Esophagus muscularis mucosa (tissue), 3 donors: ENCODE measurements around the gene GFI1B.

Source experiments
- POLR2A ChIP-seq: fragments of 450-650 bp; IDR thresholded peaks from one replicate; pipeline ENCODE4 v1.6.1; 2017; ENCODE audit warnings: antibody characterized with exemption, moderate library complexity, mild to moderate bottlenecking, low read depth
- POLR2AphosphoS5 ChIP-seq, 2 donors: sonication (generic); formaldehyde crosslinking; IDR thresholded peaks; one replicate each; pipeline ENCODE4 v1.6.1; 2017; ENCODE audit warnings: antibody characterized with exemption in 2 of 2
- TF ChIP-seq, protein P1 (sequence below), 3 experiments: fragments of 200-600 bp in 2 of 3; fragments of 450-650 bp in 1 of 3; sonication (generic) in 2 of 3; IDR thresholded peaks; one replicate each; pipeline ENCODE4 v1.5.1; 2017 to 2019; ENCODE audit warnings: antibody characterized with exemption in 3 of 3, mild to moderate bottlenecking in 2 of 3, moderate library complexity in 1 of 3

- TF ChIP-seq, protein P1, sequence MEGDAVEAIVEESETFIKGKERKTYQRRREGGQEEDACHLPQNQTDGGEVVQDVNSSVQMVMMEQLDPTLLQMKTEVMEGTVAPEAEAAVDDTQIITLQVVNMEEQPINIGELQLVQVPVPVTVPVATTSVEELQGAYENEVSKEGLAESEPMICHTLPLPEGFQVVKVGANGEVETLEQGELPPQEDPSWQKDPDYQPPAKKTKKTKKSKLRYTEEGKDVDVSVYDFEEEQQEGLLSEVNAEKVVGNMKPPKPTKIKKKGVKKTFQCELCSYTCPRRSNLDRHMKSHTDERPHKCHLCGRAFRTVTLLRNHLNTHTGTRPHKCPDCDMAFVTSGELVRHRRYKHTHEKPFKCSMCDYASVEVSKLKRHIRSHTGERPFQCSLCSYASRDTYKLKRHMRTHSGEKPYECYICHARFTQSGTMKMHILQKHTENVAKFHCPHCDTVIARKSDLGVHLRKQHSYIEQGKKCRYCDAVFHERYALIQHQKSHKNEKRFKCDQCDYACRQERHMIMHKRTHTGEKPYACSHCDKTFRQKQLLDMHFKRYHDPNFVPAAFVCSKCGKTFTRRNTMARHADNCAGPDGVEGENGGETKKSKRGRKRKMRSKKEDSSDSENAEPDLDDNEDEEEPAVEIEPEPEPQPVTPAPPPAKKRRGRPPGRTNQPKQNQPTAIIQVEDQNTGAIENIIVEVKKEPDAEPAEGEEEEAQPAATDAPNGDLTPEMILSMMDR (IDR thresholded peaks at IDR 0.05) = no peak
- TF ChIP-seq POLR2A (no peak), POLR2AphosphoS5 (IDR thresholded peaks at IDR 0.05) (no peak)
Observed at GRCh38 chr9:133003671-133004090, 25.2 kb downstream of the GFI1B start.
